HFFc6 (cell line): ENCODE data around the gene EVA1A. TPM values are rescaled to one million over a fixed set of nuclear protein-coding genes. Genes with fewer than 3 reads are reported as not detected.

ENCODE experiments used
- DNase-seq: peaks from one replicate; pipeline ENCODE4 v3.0.0-alpha.2; 2018
- H3K27ac Mint-ChIP-seq: 2 replicates; pipeline ENCODE4 v1.8.0; 2020; ENCODE audit warnings: mild to moderate bottlenecking, mixed read lengths
- H3K27me3 Mint-ChIP-seq: 2 replicates; pipeline ENCODE4 v1.8.0; 2021; ENCODE audit warnings: mild to moderate bottlenecking, moderate library complexity, mixed read lengths; ENCODE audit not compliant: insufficient read depth
- H3K36me3 Mint-ChIP-seq: 2 replicates; pipeline ENCODE4 v1.8.0; 2021; ENCODE audit warnings: low read depth, mixed read lengths
- H3K4me1 Mint-ChIP-seq: 2 replicates; pipeline ENCODE4 v1.8.0; 2020; ENCODE audit warnings: low read depth, mixed read lengths
- H3K4me3 Mint-ChIP-seq: 2 replicates; pipeline ENCODE4 v1.8.0; 2020; ENCODE audit warnings: mild to moderate bottlenecking, moderate library complexity, mixed read lengths
- H3K9me3 Mint-ChIP-seq: 2 replicates; pipeline ENCODE4 v1.8.0; 2020; ENCODE audit warnings: mild to moderate bottlenecking, mixed read lengths
- CTCF ChIP-seq: fragments of 200-600 bp; sonication (generic); IDR thresholded peaks from 2 replicates; pipeline ENCODE4 v1.5.0; 2021; ENCODE audit warnings: antibody characterized with exemption, mild to moderate bottlenecking
- total RNA-seq, 6 experiments: library from RNA; stranded (reverse); fragmentation: NEBNext Ultra II Directional; extraction: Animal tissue kit (Norgen Biotek cat#: 25700); gene quantifications; 2 replicates in 1 of 6; 3 replicates in 5 of 6; pipeline ENCODE4 v1.2.3, GENCODE V29; 2021

Gene EVA1A
- total RNA-seq, 6 experiments from 2014 or later = 61.7 to 75.2 (median 68.8) TPM

- no peaks in the 10 kb centered on the region for H3K9me3 Mint-ChIP-seq
- DNase-seq = no peak
- H3K4me1 Mint-ChIP-seq = peaks cover 70% of the 10 kb centered on the region
- peaks cover 6% of the 10 kb centered on the region for H3K27me3 Mint-ChIP-seq
- peak overlapping the region; percentile 64 for H3K4me3 Mint-ChIP-seq
- TF ChIP-seq CTCF = no peak
- peak overlapping the region; percentile 96 for H3K27ac Mint-ChIP-seq
- H3K36me3 Mint-ChIP-seq = no peaks in the 10 kb centered on the region
Measured at GRCh38 chr2:75607988-75608683, 47.4 kb upstream of the EVA1A start.

- Mint-ChIP-seq H3K4me1 (peaks cover 76% of the 10 kb centered on the region), H3K27ac (peak overlapping the region; percentile 96), H3K36me3 (no peaks in the 10 kb centered on the region), H3K9me3 (no peaks in the 10 kb centered on the region), H3K4me3 (peak overlapping the region; percentile 80), H3K27me3 (peaks cover 6% of the 10 kb centered on the region)
- TF ChIP-seq CTCF = no peak
- no peak for DNase-seq
Measured at GRCh38 chr2:75607400-75607798, 46.7 kb upstream of the EVA1A start.

GRCh38 chr2:75606761-75607399, 46.1 kb upstream of the EVA1A start:
- Mint-ChIP-seq H3K4me1 (peaks cover 81% of the 10 kb centered on the region), H3K4me3 (peak overlapping the region; percentile 80), H3K27me3 (peaks cover 5% of the 10 kb centered on the region), H3K9me3 (no peaks in the 10 kb centered on the region), H3K36me3 (no peaks in the 10 kb centered on the region), H3K27ac (peak overlapping the region; percentile 96)
- TF ChIP-seq CTCF = no peak
- DNase-seq = peak; percentile 75

GRCh38 chr2:75605770-75606529, 45.2 kb upstream of the EVA1A start:
- Mint-ChIP-seq H3K27me3 (peaks cover 4% of the 10 kb centered on the region), H3K4me3 (peak overlapping the region; percentile 80), H3K4me1 (peaks cover 90% of the 10 kb centered on the region), H3K36me3 (no peaks in the 10 kb centered on the region), H3K27ac (peak overlapping the region; percentile 96), H3K9me3 (no peaks in the 10 kb centered on the region)
- DNase-seq = peak; percentile 99
- TF ChIP-seq CTCF = peak; percentile 74

DNA sequence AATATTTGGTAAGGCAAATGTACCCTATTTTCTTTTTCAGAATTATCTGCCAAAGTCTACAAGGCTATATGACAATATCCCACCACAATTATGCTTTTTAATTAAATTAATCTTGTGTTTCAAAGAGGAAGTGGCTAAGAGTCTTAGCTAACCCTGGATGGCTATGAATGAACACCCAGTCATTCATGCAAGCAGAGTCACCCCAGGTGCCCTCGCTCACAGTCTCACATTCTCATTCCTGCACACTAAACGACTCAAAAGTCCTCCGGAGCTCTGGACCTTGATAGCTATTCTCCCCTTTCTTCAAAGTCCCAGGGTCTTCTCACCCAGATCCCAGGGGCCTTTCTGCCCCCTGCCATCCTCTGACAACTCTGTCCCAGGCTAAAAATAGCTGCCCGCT, 43.7 kb upstream of the EVA1A start:
- no peaks in the 10 kb centered on the region for H3K9me3 Mint-ChIP-seq
- DNase-seq = peak; percentile 28
- H3K4me3 Mint-ChIP-seq = peak overlapping the region; percentile 80
- TF ChIP-seq CTCF = no peak
- H3K27ac Mint-ChIP-seq = peak overlapping the region; percentile 96
- peaks cover 97% of the 10 kb centered on the region for H3K4me1 Mint-ChIP-seq
- H3K36me3 Mint-ChIP-seq = no peaks in the 10 kb centered on the region; the same call in 1 of the 2 replicates
- peaks cover 2% of the 10 kb centered on the region; the same call in 1 of the 2 replicates for H3K27me3 Mint-ChIP-seq
